ENCODE results near the gene RBM26.
"Not testable (repeated sequence)": the region's sequence is repeated elsewhere in the genome, so short reads cannot be mapped to it uniquely, and the experiment has no call there.

DNA sequence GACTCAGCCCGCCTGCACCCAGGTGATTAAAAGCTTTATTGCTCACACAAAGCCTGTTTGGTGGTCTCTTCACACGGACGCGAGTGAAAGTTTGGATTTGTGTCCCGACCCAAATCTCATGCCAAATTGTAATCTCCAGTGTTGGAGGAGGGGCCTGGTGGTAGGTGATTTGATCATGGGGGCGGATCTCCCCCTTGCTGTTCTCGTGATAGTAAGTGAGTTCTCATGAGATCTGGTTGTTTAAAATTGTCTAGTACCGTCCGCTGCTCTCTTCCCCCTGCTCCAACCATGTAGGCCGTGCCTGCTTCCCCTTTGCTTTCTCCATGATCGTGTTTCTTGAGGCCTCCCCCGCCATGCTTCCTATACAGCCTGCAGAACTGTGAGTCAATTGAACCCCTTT, 126.3 kb downstream of the RBM26 start:
- TF ChIP-seq, protein P1, sequence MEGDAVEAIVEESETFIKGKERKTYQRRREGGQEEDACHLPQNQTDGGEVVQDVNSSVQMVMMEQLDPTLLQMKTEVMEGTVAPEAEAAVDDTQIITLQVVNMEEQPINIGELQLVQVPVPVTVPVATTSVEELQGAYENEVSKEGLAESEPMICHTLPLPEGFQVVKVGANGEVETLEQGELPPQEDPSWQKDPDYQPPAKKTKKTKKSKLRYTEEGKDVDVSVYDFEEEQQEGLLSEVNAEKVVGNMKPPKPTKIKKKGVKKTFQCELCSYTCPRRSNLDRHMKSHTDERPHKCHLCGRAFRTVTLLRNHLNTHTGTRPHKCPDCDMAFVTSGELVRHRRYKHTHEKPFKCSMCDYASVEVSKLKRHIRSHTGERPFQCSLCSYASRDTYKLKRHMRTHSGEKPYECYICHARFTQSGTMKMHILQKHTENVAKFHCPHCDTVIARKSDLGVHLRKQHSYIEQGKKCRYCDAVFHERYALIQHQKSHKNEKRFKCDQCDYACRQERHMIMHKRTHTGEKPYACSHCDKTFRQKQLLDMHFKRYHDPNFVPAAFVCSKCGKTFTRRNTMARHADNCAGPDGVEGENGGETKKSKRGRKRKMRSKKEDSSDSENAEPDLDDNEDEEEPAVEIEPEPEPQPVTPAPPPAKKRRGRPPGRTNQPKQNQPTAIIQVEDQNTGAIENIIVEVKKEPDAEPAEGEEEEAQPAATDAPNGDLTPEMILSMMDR (IDR thresholded peaks at IDR 0.05), result not testable (repeated sequence)
- not testable (repeated sequence) for TF ChIP-seq ZFX (IDR thresholded peaks at IDR 0.05; ENCODE audit: borderline replicate concordance)
